PFSK-1 (cell line): ENCODE results near the gene GMDS.

Source experiments
- POLR2AphosphoS5 ChIP-seq: IDR thresholded peaks from 2 replicates; pipeline ENCODE4 v1.6.1; 2012; ENCODE audit warnings: low read depth, mild to moderate bottlenecking, control low read depth, low read length, moderate library complexity
- REST ChIP-seq, 2 experiments: IDR thresholded peaks; 2 replicates each; pipeline versions ENCODE4 v1.6.1 to v1.8.0; 2011 to 2012; ENCODE audit warnings: low read depth in 2 of 2, low read length in 2 of 2, control low read depth in 1 of 2, inconsistent platforms in 1 of 2, mild to moderate bottlenecking in 1 of 2, moderate library complexity in 1 of 2; ENCODE audit not compliant: insufficient read depth in 1 of 2
- SIN3A ChIP-seq: IDR thresholded peaks from 2 replicates; pipeline ENCODE4 v1.6.1; 2012; ENCODE audit warnings: mild to moderate bottlenecking, low read length, moderate library complexity, borderline replicate concordance; ENCODE audit not compliant: insufficient read depth
- TAF1 ChIP-seq: IDR thresholded peaks from 2 replicates; pipeline ENCODE4 v1.6.1; 2012; ENCODE audit warnings: low read length, control low read depth, borderline replicate concordance; ENCODE audit not compliant: insufficient read depth

- no peak for TF ChIP-seq POLR2AphosphoS5
- TF ChIP-seq REST (IDR thresholded peaks at IDR 0.05; ENCODE audit: insufficient read depth in 1 of 2, low read depth in 2 of 2, low read length in 2 of 2): no peak
- no peak for TF ChIP-seq SIN3A
- no peak for TF ChIP-seq TAF1
Measured at GRCh38 chr6:1988843-1989242, 256.6 kb downstream of the GMDS start.
